GM21390 (cell line): ENCODE data around the gene FNBP1.

Experiments
- ATAC-seq: cut with Tn5 transposase; IDR thresholded peaks from one replicate; pipeline ENCODE4 v1.9.1; 2021; ENCODE audit not compliant: unreplicated experiment

The FNBP1 gene

GRCh38 chr9:129879991-129880653 lies 162.9 kb downstream of the FNBP1 start:
- ATAC-seq = no peak

DNA sequence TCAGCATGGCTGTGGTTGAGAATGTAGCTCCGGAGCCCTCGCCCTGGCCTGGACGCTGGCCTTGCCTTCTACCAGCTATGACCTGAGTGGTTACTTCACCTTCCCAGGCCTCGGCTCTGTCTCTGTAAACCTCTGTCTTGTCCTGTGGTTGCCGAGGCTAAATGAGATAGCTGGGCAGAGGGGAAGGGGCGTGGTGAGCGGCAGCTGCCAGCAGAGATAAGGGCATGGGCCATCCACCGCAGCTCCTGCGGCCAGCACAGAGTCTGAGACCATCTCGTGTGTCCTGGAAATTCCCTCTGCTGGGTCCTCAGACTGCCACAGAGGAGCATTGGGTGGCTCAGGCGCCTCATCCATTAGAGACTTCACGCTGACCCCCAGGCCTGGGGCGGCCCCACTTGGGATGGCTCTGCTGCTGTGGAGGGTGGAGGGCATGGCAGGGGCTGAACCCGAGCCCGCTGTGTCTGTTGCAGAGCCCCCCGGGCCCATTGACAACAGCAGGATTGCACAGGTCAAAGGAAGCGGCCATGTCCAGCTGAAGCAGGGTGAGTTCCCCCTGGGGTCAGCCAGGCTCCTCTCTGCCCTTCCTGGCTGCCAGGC lies 163.8 kb downstream of the FNBP1 start:
- no peak for ATAC-seq

DNA sequence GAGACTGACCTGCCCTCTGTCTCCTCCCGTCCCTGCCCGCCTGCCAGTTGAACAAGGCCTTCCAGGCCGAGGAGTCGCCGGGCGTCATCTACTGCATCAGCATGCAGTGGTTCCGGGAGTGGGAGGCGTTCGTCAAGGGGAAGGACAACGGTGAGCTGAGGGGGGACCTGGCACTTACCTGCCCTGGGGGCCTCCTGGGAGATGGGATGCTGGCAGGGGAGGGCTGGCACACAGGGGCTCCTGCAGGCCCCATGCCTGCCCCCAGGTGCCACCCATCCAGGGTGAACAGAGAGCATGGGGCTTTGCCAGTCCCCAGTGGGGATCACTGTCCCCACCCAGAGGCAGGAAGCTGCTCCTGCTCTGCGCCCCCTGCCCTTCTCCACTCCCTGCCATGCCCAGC lies 164.7 kb downstream of the FNBP1 start:
- ATAC-seq = no peak

GRCh38 chr9:129876815-129877214 lies 166.2 kb downstream of the FNBP1 start:
- no peak for ATAC-seq

DNA sequence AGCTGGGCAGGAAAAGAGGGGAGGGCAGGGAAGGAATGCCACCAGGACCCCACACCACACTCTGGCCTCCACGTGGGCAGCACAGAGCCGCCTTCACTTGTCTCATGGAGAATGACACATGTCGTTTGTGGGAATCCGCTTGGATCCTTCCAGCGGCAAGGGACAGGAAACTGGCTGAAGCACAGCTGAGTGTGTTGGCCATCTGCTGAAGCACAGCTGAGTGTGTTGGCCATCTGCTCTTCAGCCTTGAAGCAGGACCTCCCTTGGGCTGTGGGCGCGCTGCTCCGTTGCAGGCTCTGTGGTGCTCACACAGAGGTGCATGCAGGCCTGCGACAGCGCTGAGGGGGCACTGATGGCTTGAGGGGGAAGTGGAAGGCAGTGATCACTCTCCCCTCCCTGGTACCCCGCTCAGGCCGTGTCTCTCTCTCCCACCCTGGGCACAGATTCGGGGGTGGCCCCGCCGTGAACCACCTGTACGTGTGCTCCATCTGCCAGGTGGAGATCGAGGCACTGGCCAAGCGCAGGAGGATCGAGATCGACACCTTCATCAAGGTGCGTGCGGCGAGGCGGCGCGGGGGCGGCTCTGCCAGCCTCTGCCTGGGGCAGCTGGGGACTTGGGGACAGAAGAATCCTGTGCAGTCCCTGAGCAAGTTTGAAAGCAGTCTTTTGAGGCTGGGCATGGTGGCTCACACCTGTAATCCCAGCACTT lies 167.1 kb downstream of the FNBP1 start:
- ATAC-seq = no peak

DNA sequence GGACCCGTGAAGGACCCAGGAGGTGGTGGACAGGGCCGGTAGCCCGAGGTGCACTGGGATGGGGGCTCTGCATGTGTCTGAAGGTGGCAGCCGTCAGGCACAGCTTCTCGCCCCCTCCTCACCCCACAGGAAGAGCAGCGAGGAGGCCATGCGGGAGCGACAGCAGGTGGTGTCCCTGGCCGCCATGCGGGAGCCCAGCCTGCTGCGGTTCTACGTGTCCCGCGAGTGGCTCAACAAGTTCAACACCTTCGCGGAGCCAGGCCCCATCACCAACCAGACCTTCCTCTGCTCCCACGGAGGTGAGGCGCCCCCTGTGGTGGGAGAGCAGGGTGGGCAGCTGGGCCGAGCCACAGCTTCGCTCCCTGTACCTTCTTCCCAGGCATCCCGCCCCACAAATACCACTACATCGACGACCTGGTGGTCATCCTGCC lies 167.8 kb downstream of the FNBP1 start:
- no peak for ATAC-seq

GRCh38 chr9:129874261-129875101 lies 168.5 kb downstream of the FNBP1 start:
- ATAC-seq = no peak

- no peak for ATAC-seq
Measured at GRCh38 chr9:129873563-129874190, 169.3 kb downstream of the FNBP1 start.

GRCh38 chr9:129871046-129871445 lies 171.9 kb downstream of the FNBP1 start:
- no peak for ATAC-seq

DNA sequence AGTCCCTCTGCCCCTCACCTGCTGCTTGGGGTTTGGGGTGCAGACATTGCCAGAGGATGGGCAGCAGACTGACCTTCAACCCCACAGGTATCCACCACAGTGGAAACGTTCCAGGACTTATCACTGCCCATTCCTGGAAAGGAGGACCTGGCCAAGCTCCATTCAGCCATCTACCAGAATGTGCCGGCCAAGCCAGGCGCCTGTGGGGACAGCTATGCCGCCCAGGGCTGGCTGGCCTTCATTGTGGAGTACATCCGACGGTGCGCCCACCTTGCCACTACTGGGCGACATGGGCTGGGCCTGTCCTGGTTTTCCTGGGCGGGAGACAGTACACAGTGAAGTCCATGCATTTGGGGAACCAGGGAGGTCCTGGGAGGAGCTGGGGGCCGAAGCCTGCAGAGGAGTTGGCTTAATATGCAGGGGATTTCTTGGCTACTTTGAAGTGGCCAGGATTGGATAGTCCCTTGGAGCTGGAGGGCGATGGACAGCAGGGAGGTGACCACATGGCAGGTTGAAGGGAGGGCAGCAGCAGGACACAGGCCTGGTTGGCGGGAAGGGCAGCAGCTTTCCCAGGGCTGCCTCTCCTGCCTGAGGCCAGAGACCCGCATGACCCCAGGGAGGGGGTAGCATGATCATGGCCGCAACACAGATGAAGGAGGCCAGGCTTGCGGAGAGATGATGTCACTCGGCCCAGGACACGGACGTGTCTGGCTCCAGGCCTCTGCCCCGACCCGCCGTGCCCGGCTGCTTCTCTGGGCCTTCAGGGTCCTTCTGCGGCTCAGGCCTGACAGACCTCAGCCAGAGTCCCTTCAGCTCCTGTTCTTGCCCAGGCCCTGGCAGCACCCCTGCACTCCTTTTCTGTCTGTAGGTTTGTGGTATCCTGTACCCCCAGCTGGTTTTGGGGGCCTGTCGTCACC lies 173.1 kb downstream of the FNBP1 start:
- no peak for ATAC-seq

DNA sequence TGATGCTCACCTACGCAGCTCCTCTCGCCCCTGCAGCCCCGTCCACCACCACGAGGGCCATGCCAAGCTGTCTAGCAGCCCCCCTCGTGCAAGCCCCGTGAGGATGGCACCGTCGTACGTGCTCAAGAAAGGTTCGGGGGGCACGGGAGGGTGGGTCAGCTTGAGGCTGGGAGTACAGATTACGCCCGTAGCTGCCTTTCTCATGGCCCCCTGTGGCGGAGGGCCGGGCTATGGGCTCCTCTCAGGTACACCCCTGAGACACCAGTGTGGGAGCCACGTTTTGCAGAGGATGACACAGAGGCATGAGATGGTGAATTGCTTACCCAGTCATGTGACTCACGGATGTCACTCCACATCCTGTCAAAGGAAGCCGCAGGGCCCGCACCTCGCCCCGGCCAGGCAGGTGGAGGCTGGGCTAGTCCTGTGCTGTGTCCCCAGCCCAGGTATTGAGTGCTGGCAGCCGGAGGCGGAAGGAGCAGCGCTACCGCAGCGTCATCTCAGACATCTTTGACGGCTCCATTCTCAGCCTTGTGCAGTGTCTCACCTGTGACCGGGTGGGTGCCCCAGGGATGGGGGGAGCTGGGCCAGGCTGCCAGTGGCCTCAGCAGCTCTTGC lies 174.0 kb downstream of the FNBP1 start:
- ATAC-seq = no peak

- ATAC-seq = no peak
Measured at GRCh38 chr9:129868023-129868871, 174.7 kb downstream of the FNBP1 start.

- no peak for ATAC-seq
Measured at GRCh38 chr9:129867136-129868022, 175.6 kb downstream of the FNBP1 start.

- no peak for ATAC-seq
Measured at GRCh38 chr9:129866394-129867135, 176.4 kb downstream of the FNBP1 start.

DNA sequence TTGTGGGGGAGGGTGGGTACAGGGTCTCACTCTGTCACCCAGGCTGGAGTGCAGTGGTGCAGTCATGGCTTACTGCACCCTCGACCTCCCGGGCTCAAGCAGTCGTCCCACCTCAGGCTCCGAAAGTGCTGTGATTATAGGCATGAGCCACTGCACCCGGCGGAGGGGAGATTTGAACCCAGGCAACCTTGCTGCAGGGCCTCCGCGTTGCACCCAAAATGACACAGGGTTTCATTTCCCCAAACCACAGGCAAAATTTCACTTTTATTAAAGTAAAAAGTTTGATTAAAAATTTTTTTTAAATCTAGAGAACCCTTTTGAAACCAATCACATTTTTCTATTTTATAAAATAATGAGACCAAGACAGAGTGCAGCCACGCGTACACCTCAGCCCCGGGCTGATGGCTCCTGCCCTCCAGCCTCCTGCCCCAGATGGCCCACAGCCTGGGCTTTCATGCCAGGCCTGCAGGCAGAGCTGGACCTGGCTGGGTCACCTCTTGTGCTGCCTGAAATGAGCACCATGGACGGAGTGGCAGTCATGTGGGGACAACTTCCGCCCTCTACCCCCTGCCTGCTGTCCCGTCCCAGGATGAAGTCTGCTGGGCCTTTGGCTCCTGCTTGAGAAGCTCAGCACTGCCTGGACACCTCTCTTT lies 177.2 kb downstream of the FNBP1 start:
- no peak for ATAC-seq

DNA sequence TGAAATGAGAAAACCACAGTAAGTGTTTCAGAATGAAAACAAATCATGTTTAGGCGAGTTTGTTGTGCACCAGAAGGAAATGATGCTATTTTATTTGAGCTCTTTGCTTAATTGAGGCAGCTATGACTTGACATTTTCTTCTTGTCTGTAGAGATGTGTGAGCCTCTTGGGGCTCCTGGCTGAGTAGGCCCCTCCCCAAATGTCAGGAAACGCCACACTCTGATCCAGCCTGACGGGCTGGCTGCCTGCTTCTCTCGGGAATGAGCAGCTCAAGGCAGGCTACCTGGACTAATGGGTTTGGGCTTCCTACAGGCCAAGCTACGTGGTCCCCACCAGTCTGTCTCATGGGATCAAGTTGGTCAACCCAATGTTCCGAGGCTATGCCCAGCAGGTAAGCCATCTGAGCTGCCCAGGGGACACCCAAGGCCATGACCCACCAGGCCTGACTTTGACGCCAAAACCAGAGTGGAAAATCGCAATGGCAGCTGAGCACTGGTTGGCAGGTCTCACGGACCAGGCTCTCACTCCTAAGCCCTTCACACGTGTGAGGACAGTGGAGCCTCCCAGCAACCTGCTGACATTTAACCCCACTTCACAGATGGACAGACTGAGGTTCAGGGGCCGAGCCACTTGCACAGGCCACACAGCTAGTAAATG lies 177.9 kb downstream of the FNBP1 start:
- no peak for ATAC-seq
